Neural cell (in vitro differentiated cells): Measurements from ENCODE around the gene QRICH2. TPM values are rescaled to one million over a fixed set of nuclear protein-coding genes. Genes with fewer than 3 reads are reported as not detected.

ENCODE experiments used
- H2AFZ ChIP-seq: fragments of 200-600, 300-800 bp; sonication (generic), shearing (Covaris generic); 2 replicates; pipeline ENCODE4 v1.6.0; 2014; ENCODE audit warnings: low read depth, mild to moderate bottlenecking, antibody characterized with exemption, low read length, moderate library complexity
- H3F3A ChIP-seq: fragments of 200-600 bp; shearing (Covaris generic); 2 replicates; pipeline ENCODE4 v1.6.1; 2016; ENCODE audit warnings: mild to moderate bottlenecking, moderate library complexity, mixed read lengths, antibody characterized with exemption, low read length; ENCODE audit not compliant: insufficient read depth, poor library complexity, severe bottlenecking
- H3K27ac ChIP-seq: fragments of 200-600, 300-800 bp; sonication (generic), shearing (Covaris generic); 2 replicates; pipeline ENCODE4 v1.5.1; 2014; ENCODE audit warnings: mild to moderate bottlenecking, low read length, moderate library complexity
- H3K27me3 ChIP-seq: fragments of 300-800, 200-600 bp; sonication (generic), shearing (Covaris generic); 2 replicates; pipeline ENCODE4 v1.6.0; 2014; ENCODE audit warnings: mild to moderate bottlenecking, low read depth, low read length, moderate library complexity; ENCODE audit not compliant: insufficient read depth
- H3K36me3 ChIP-seq: fragments of 300-800, 200-600 bp; sonication (generic), shearing (Covaris generic); 2 replicates; pipeline ENCODE4 v1.5.1; 2014; ENCODE audit warnings: mild to moderate bottlenecking, antibody characterized with exemption, low read length, moderate library complexity; ENCODE audit not compliant: insufficient read depth
- H3K4me2 ChIP-seq: fragments of 300-800, 200-600 bp; sonication (generic), shearing (Covaris generic); 2 replicates; pipeline ENCODE4 v1.6.0; 2014; ENCODE audit warnings: mild to moderate bottlenecking, low read length
- H3K4me3 ChIP-seq: fragments of 300-800, 200-600 bp; sonication (generic), shearing (Covaris generic); 2 replicates; pipeline ENCODE4 v1.5.1; 2014; ENCODE audit warnings: mild to moderate bottlenecking, low read length, moderate library complexity
- H3K79me2 ChIP-seq: fragments of 200-600 bp; shearing (Covaris generic); replicated peaks from 2 replicates; pipeline ENCODE4 v1.6.0; 2014; ENCODE audit warnings: mild to moderate bottlenecking, low read length, moderate library complexity; ENCODE audit not compliant: insufficient read depth
- H3K9ac ChIP-seq: fragments of 300-800, 200-600 bp; sonication (generic), shearing (Covaris generic); 2 replicates; pipeline ENCODE4 v1.6.1; 2016; ENCODE audit warnings: mild to moderate bottlenecking, low read length, mixed read lengths
- H3K9me2 ChIP-seq: fragments of 200-600 bp; shearing (Covaris generic); 2 replicates; pipeline ENCODE4 v1.6.1; 2016; ENCODE audit warnings: mild to moderate bottlenecking, low read length, mixed read lengths; ENCODE audit not compliant: insufficient read depth
- H3K9me3 ChIP-seq: fragments of 200-600, 300-800 bp; sonication (generic), shearing (Covaris generic); 2 replicates; pipeline ENCODE4 v1.6.1; 2016; ENCODE audit warnings: mild to moderate bottlenecking, mixed run types, low read length, moderate library complexity, mixed read lengths
- H4K20me1 ChIP-seq: fragments of 200-600 bp; shearing (Covaris generic); 2 replicates; pipeline ENCODE4 v1.6.1; 2016; ENCODE audit warnings: mild to moderate bottlenecking, mixed run types; ENCODE audit not compliant: insufficient read depth
- EP300 ChIP-seq: fragments of 450-650 bp; conservative IDR thresholded peaks from 2 replicates; pipeline ENCODE4 v1.6.1; 2014; ENCODE audit warnings: antibody characterized with exemption, mild to moderate bottlenecking, moderate library complexity; ENCODE audit not compliant: poor library complexity, severe bottlenecking
- EZH2 ChIP-seq: fragments of 200-600, 300-800 bp; shearing (Covaris generic), sonication (generic); IDR thresholded peaks from 2 replicates; pipeline ENCODE4 v1.6.1; 2014; ENCODE audit warnings: antibody characterized with exemption, low read length, borderline replicate concordance, mild to moderate bottlenecking; ENCODE audit not compliant: insufficient read depth, poor library complexity, severe bottlenecking
- MXI1 ChIP-seq: fragments of 450-650 bp; conservative IDR thresholded peaks from 2 replicates; pipeline ENCODE4 v1.6.1; 2014; ENCODE audit warnings: antibody characterized with exemption, mild to moderate bottlenecking; ENCODE audit not compliant: poor library complexity, severe bottlenecking
- POLR2AphosphoS5 ChIP-seq: IDR thresholded peaks from 2 replicates; pipeline ENCODE4 v1.6.1; 2012
- RAD21 ChIP-seq: fragments of 450-650 bp; conservative IDR thresholded peaks from 2 replicates; pipeline ENCODE4 v1.6.1; 2014; ENCODE audit warnings: antibody characterized with exemption, mild to moderate bottlenecking, moderate library complexity
- REST ChIP-seq: IDR thresholded peaks from 2 replicates; pipeline ENCODE4 v1.6.1; 2012; ENCODE audit warnings: borderline replicate concordance
- SMC3 ChIP-seq: fragments of 450-650 bp; conservative IDR thresholded peaks from 2 replicates; pipeline ENCODE4 v1.6.1; 2014; ENCODE audit warnings: antibody characterized with exemption, mild to moderate bottlenecking, moderate library complexity; ENCODE audit not compliant: poor library complexity
- TAF1 ChIP-seq: IDR thresholded peaks from 2 replicates; pipeline ENCODE4 v1.6.1; 2012; ENCODE audit warnings: low read depth
- polyA plus RNA-seq: library from polyadenylated mRNA; depleted of rRNA; stranded (reverse); fragments of >200 nt; gene quantifications from 2 replicates; pipeline ENCODE4 v1.2.3, GENCODE V29; 2014
- TF ChIP-seq, protein P1 (sequence below): fragments of 450-650 bp; IDR thresholded peaks from 2 replicates; pipeline ENCODE4 v1.5.1; 2014; ENCODE audit warnings: antibody characterized with exemption, mild to moderate bottlenecking, moderate library complexity; ENCODE audit not compliant: poor library complexity, severe bottlenecking

Gene QRICH2
- polyA plus RNA-seq, 1 donor from 2014 or later, result 17.3 TPM

- Histone ChIP-seq H3K9me3 (no peaks in the 10 kb centered on the region), H3F3A (no peaks in the 10 kb centered on the region), H3K79me2 (no peaks in the 10 kb centered on the region), H3K9me2 (no peaks in the 10 kb centered on the region), H3K36me3 (no peaks in the 10 kb centered on the region), H3K27me3 (no peaks in the 10 kb centered on the region), H3K9ac (no peak overlapping the region), H3K4me3 (no peak overlapping the region), H4K20me1 (no peaks in the 10 kb centered on the region), H3K4me2 (no peak overlapping the region), H2AFZ (no peak overlapping the region), H3K27ac (no peak overlapping the region)
- TF ChIP-seq SMC3 (no peak), MXI1 (no peak), EP300 (no peak), POLR2AphosphoS5 (no peak), TAF1 (no peak), EZH2 (no peak), REST (no peak)
These were observed 56.5 kb downstream of the QRICH2 start for GRCh38 chr17:76251478-76252039.

DNA sequence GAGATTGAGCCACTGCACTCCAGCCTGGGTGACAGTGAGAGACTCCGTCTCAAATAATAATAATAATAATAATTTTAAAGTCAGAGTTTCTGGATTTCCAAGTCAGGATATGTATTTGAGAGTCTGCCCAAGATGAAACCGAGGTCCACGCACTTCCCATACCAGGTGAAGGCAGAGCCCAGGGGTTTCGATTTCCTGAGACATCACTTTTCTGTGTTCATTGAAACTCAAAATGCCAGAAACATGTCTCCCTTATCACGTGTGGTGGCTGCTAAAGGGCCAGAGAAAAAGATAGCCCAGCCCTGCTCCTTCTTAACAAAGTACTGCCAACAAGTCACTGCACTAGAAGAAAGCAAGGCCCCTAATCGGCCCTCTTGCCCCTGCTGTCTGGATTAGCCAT lies 57.9 kb downstream of the QRICH2 start:
- Histone ChIP-seq H4K20me1 (no peaks in the 10 kb centered on the region), H2AFZ (no peak overlapping the region), H3K27me3 (no peaks in the 10 kb centered on the region), H3K4me2 (no peak overlapping the region), H3K36me3 (no peaks in the 10 kb centered on the region), H3K9me3 (no peaks in the 10 kb centered on the region), H3K9ac (no peak overlapping the region), H3K9me2 (no peaks in the 10 kb centered on the region), H3K79me2 (no peaks in the 10 kb centered on the region), H3F3A (no peaks in the 10 kb centered on the region), H3K4me3 (no peak overlapping the region), H3K27ac (no peak overlapping the region)
- TF ChIP-seq EZH2 (no peak), RAD21 (no peak), POLR2AphosphoS5 (no peak), REST (no peak), EP300 (no peak), TAF1 (no peak), MXI1 (no peak), SMC3 (no peak)
- TF ChIP-seq, protein P1, sequence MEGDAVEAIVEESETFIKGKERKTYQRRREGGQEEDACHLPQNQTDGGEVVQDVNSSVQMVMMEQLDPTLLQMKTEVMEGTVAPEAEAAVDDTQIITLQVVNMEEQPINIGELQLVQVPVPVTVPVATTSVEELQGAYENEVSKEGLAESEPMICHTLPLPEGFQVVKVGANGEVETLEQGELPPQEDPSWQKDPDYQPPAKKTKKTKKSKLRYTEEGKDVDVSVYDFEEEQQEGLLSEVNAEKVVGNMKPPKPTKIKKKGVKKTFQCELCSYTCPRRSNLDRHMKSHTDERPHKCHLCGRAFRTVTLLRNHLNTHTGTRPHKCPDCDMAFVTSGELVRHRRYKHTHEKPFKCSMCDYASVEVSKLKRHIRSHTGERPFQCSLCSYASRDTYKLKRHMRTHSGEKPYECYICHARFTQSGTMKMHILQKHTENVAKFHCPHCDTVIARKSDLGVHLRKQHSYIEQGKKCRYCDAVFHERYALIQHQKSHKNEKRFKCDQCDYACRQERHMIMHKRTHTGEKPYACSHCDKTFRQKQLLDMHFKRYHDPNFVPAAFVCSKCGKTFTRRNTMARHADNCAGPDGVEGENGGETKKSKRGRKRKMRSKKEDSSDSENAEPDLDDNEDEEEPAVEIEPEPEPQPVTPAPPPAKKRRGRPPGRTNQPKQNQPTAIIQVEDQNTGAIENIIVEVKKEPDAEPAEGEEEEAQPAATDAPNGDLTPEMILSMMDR, result no peak
